Adrenal gland (tissue), 12 donors: ENCODE measurements around the gene LUC7L3. TPM values are rescaled to one million over a fixed set of nuclear protein-coding genes. Genes with fewer than 3 reads are reported as not detected.

Source experiments
- DNase-seq, 7 donors: peaks; one replicate each; pipeline ENCODE4 v3.0.0-alpha.2; 2019 to 2020
- H3K27ac ChIP-seq, 5 donors: fragments of 200-600 bp; sonication (generic) in 4 of 5; 1 replicate in 3 of 5; 2 replicates in 2 of 5; pipeline versions ENCODE4 v1.5.1 to v1.8.0; 2016 to 2020; ENCODE audit warnings: mild to moderate bottlenecking in 1 of 5
- H3K27me3 ChIP-seq: fragments of 200-600 bp; 2 replicates; pipeline ENCODE4 v1.8.0; 2021
- H3K36me3 ChIP-seq, 2 donors: fragments of 200-600 bp; replicated peaks in 1 of 2; 1 replicate in 1 of 2; 2 replicates in 1 of 2; pipeline versions ENCODE4 v1.5.1 to v1.8.0; 2018 to 2022
- H3K4me1 ChIP-seq, 2 donors: fragments of 200-600 bp; replicated peaks in 1 of 2; 1 replicate in 1 of 2; 2 replicates in 1 of 2; pipeline versions ENCODE4 v1.5.1 to v1.8.0; 2018 to 2021
- H3K4me3 ChIP-seq, 4 donors: fragments of 200-600 bp; sonication (generic) in 3 of 4; one replicate each; pipeline ENCODE4 v1.5.1; 2016 to 2018
- H3K9me3 ChIP-seq, 3 donors: fragments of 200-600 bp; sonication (generic) in 1 of 3; replicated peaks in 1 of 3; 1 replicate in 2 of 3; 2 replicates in 1 of 3; pipeline versions ENCODE4 v1.5.1 to v1.8.0; 2016 to 2021
- CTCF ChIP-seq, 6 experiments: fragments of 450-650 bp in 4 of 6; fragments of 200-600 bp in 2 of 6; sonication (generic) in 1 of 6; IDR thresholded peaks; 1 replicate in 5 of 6; 2 replicates in 1 of 6; pipeline versions ENCODE4 v1.5.1 to v1.8.0; 2016 to 2021; ENCODE audit warnings: antibody characterized with exemption in 6 of 6, mild to moderate bottlenecking in 2 of 6, moderate library complexity in 1 of 6
- POLR2A ChIP-seq, 2 donors: fragments of 450-650 bp; IDR thresholded peaks; one replicate each; pipeline ENCODE4 v1.6.1; 2017; ENCODE audit warnings: antibody characterized with exemption in 2 of 2, mild to moderate bottlenecking in 2 of 2, moderate library complexity in 1 of 2
- WGBS, 4 donors: extraction: QIAGEN DNeasy Blood & Tissue Kit in 2 of 4; methylation state at CpG; one replicate each; pipeline versions ENCODE4 v1.1.5 to v1.1.7; 2013 to 2017; 5-methylcytosine and 5-hydroxymethylcytosine counted together
- intact Hi-C, 2 donors: fragments of 100-400 bp; cut with DNase I; formaldehyde crosslinking; loops; one replicate each; pipeline versions ENCODE4 v1.14.1 to v1.15.0; 2022 to 2023
- polyA plus RNA-seq, 3 donors: library from polyadenylated mRNA; stranded (reverse); fragments of 200-250 nt in 2 of 3; fragments of 350-450 nt in 1 of 3; fragmentation: Illumina TruSeq in 1 of 3; extraction: RNeasy Lipid Tissue Mini Kit (QIAGEN cat#74804) in 1 of 3; gene quantifications; one replicate each; pipeline ENCODE4 v1.2.3, GENCODE V29; 2013 to 2014
- total RNA-seq, 9 donors: library from RNA; depleted of rRNA in 4 of 9; stranded (reverse); fragments of >200 nt in 4 of 9; fragments of 120-200 nt in 1 of 9; fragmentation: NEBNext Ultra II Directional in 1 of 9; extraction: Animal tissue kit (Norgen Biotek cat#: 25700) in 1 of 9; gene quantifications; one replicate each; pipeline versions ENCODE4 v1.1.0 to v1.2.4, GENCODE V29; 2013 to 2023
- donor health status: healthy with polysubstance abuse.
- donor health status: Bipolar disorder and iron deficiency.
- donor health status: DM: yes; HTN: yes; CAD: no.
- donor health status: DM: no; HTN: no; CAD: no.
- donor health status: DM: no; HTN: no; CAD: no.
- donor health status: DM: yes; HTN: yes; CAD: no.

Gene LUC7L3
- total and polyA plus RNA-seq, 12 donors, result 16.1 to 248 (median 89.2) TPM

DNA sequence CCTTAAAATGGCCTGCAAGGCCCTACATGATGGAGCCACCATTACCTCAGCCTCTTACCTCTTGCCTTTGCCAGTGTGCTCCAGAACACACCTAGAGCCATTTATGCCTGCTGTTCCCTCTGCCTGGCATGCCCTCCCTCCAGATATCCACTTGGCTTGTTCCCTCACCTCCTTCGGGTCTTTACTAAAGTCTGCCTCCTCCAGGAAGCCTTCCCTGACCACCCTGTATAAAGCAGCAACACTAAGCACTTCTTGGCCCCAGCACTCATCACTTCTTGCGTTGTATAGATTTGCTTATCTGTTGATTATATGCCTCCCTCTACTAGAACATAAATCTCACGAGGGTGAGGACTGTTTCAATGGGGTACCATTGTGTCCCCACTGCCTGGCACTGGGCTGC, 37.0 kb upstream of the LUC7L3 start:
- WGBS, 4 donors, result 75 to 92% (median 88%) methylated on average over 3 of the region's 3 CpGs
- Histone ChIP-seq H3K4me1 (peaks cover 27 to 39% of the 10 kb centered on the region in 2 donors), H3K27me3 (no peaks in the 10 kb centered on the region), H3K4me3 (no peak overlapping the region), H3K27ac (peak overlapping the region; percentile 42 to 87 (median 76)), H3K9me3 (no peaks in the 10 kb centered on the region), H3K36me3 (peaks cover 0 to 3% of the 10 kb centered on the region in 2 donors)
- TF ChIP-seq POLR2A (IDR thresholded peaks at IDR 0.05) (no peak), CTCF (IDR thresholded peaks at IDR 0.05) (no peak)
- DNase-seq, result peak in 2 of 7 donors; percentile 11 to 16
- intact Hi-C loops, result loop anchor here in 1 of 2 donors (5.0 kb wide), 1 partner anchor 50 kb away; the partner anchor contains the start of gene ABCC3

GRCh38 chr17:50682938-50683337, 36.5 kb upstream of the LUC7L3 start:
- WGBS, 4 donors, result 65 to 80% (median 79%) methylated on average over 2 to 3 of the region's 3 CpGs
- Histone ChIP-seq H3K4me3 (no peak overlapping the region), H3K9me3 (no peaks in the 10 kb centered on the region), H3K27ac (peak overlapping the region; percentile 42 to 87 (median 76)), H3K4me1 (peaks cover 30 to 44% of the 10 kb centered on the region in 2 donors), H3K36me3 (peaks cover 0 to 3% of the 10 kb centered on the region in 2 donors), H3K27me3 (no peaks in the 10 kb centered on the region)
- no peak for TF ChIP-seq POLR2A (IDR thresholded peaks at IDR 0.05)
- TF ChIP-seq CTCF (IDR thresholded peaks at IDR 0.05), result no peak
- peak in 6 of 7 donors; percentile 56 to 82 (median 74) for DNase-seq
- intact Hi-C loops, result loop anchor here in 1 of 2 donors (5.0 kb wide), 1 partner anchor 51 kb away; the partner anchor contains the start of gene ABCC3

- Histone ChIP-seq H3K27me3 (no peaks in the 10 kb centered on the region), H3K9me3 (no peaks in the 10 kb centered on the region), H3K36me3 (peaks cover 0 to under 1% of the 10 kb centered on the region in 2 donors), H3K27ac (peak overlapping the region in 4 of 5 donors; percentile 42 to 87 (median 79)), H3K4me3 (no peak overlapping the region), H3K4me1 (peaks cover 30 to 50% of the 10 kb centered on the region in 2 donors)
- WGBS, 4 donors, result 91 to 96% (median 93%) methylated on average over 15 to 28 of the region's 28 CpGs
- no peak for TF ChIP-seq CTCF (IDR thresholded peaks at IDR 0.05)
- no peak for TF ChIP-seq POLR2A (IDR thresholded peaks at IDR 0.05)
- peak in 3 of 7 donors; percentile 18 to 32 (median 26) for DNase-seq
- intact Hi-C loops, result loop anchor here in 1 of 2 donors (5.0 kb wide), 1 partner anchor 51 kb away; the partner anchor contains the start of gene ABCC3
Observed at GRCh38 chr17:50683434-50684287, 35.7 kb upstream of the LUC7L3 start.

GRCh38 chr17:50684288-50684611, 35.2 kb upstream of the LUC7L3 start:
- DNase-seq, result no peak
- 83 to 94% (median 86%) methylated on average over 5 of the region's 5 CpGs for WGBS, 4 donors
- intact Hi-C loops, result loop anchor here in 1 of 2 donors (5.0 kb wide), 1 partner anchor 52 kb away; the partner anchor contains the start of gene ABCC3

More at GRCh38 chr17:50684288-50684611, 35.2 kb upstream of the LUC7L3 start:
- Histone ChIP-seq H3K9me3 (no peaks in the 10 kb centered on the region), H3K4me3 (no peak overlapping the region), H3K36me3 (no peaks in the 10 kb centered on the region), H3K27me3 (no peaks in the 10 kb centered on the region), H3K27ac (peak overlapping the region in 3 of 5 donors; percentile 17 to 91 (median 87)), H3K4me1 (peaks cover 35 to 56% of the 10 kb centered on the region in 2 donors)
- TF ChIP-seq POLR2A (IDR thresholded peaks at IDR 0.05) (no peak), CTCF (IDR thresholded peaks at IDR 0.05) (no peak)
